MCF 10A (cell line): ENCODE measurements around the gene KY. TPM values are rescaled to one million over a fixed set of nuclear protein-coding genes. Genes with fewer than 3 reads are reported as not detected.

Experiments
- BruUV-seq: library from RNA; stranded (reverse); fragments of 400-500 nt; replicated peaks from 2 replicates; lab custom pipeline; 2021; lab: Mats Ljungman, UMichigan
- CTCF ChIA-PET: fragments of 300-600 bp; sonication (Branson Sonifier 250); formaldehyde crosslinking; extraction: SDS; loops from one replicate; lab custom pipeline; 2021; ENCODE audit warnings: antibody characterized with exemption, inconsistent platforms; lab: Yijun Ruan, JAX
- POLR2A ChIA-PET: fragments of 300-600, 350-650 bp; sonication (Branson Sonifier 250); formaldehyde crosslinking; extraction: SDS; loops from one replicate; lab custom pipeline; 2020; ENCODE audit warnings: antibody characterized with exemption, inconsistent platforms; lab: Yijun Ruan, JAX
- DNase-seq: peaks from one replicate; pipeline ENCODE4 v3.0.0-alpha.2; 2018; ENCODE audit not compliant: unreplicated experiment
- H3K27ac Mint-ChIP-seq: one replicate; pipeline ENCODE4 v1.8.0; 2022; ENCODE audit warnings: mild to moderate bottlenecking, low read depth, mixed read lengths; ENCODE audit not compliant: unreplicated experiment
- H3K27me3 Mint-ChIP-seq: one replicate; pipeline ENCODE4 v1.8.0; 2022; ENCODE audit warnings: mixed read lengths; ENCODE audit not compliant: insufficient read depth, unreplicated experiment
- H3K36me3 Mint-ChIP-seq: one replicate; pipeline ENCODE4 v1.8.0; 2022; ENCODE audit warnings: mild to moderate bottlenecking, moderate library complexity, mixed read lengths; ENCODE audit not compliant: insufficient read depth, unreplicated experiment
- H3K4me1 Mint-ChIP-seq: one replicate; pipeline ENCODE4 v1.8.0; 2022; ENCODE audit warnings: mixed read lengths; ENCODE audit not compliant: insufficient read depth, unreplicated experiment
- H3K4me3 Mint-ChIP-seq: one replicate; pipeline ENCODE4 v1.8.0; 2022; ENCODE audit warnings: mild to moderate bottlenecking, moderate library complexity, mixed read lengths; ENCODE audit not compliant: unreplicated experiment
- H3K9me3 Mint-ChIP-seq: one replicate; pipeline ENCODE4 v1.8.0; 2022; ENCODE audit warnings: mixed read lengths; ENCODE audit not compliant: unreplicated experiment
- intact Hi-C: fragments of 100-400 bp; cut with micrococcal nuclease; formaldehyde crosslinking; loops from 2 replicates; pipeline ENCODE4 v1.14.1; 2022
- total RNA-seq: library from RNA; stranded (reverse); gene quantifications from 2 replicates; pipeline ENCODE4 v1.2.3, GENCODE V29; 2022
- TF ChIP-seq, protein P1 (sequence below): fragments of 200-600 bp; IDR thresholded peaks from one replicate; pipeline ENCODE4 v1.8.0; 2022; ENCODE audit warnings: antibody characterized with exemption, mild to moderate bottlenecking; ENCODE audit not compliant: unreplicated experiment

Gene KY
- total RNA-seq, 1 experiment from 2014 or later, result not detected

DNA sequence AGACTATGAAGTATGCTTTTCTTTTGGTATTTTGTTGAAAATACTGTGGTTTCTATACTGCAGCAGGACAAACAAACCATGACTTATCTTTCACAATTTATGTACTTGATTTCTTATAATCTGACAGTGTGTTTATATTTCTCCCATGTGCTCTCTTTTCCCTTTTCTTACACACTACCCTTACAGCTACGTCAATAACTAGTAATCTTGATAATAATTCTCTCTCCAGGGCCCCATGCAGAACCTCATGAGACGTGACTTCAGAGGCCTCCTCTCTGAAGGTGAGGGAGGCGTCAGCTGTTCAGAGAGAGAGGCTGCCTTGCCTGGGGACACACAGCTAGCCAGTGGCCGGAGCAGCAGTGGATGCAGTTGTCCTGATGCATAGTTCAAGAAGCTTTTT is 35.9 kb downstream of the KY start:
- no peaks in the 10 kb centered on the region for H3K36me3 Mint-ChIP-seq
- POLR2A ChIA-PET, result no interaction called here
- no peaks in the 10 kb centered on the region for H3K9me3 Mint-ChIP-seq
- no TSS peak for BruUV-seq
- CTCF ChIA-PET, result interaction anchor here (0.5 to 5.6 kb wide), 4 partner anchors 14 to 180 kb away, joined by 3 to 26 read pairs (median 3); no protein-coding TSS in a partner anchor
- no peaks in the 10 kb centered on the region for H3K27me3 Mint-ChIP-seq
- TF ChIP-seq, protein P1, sequence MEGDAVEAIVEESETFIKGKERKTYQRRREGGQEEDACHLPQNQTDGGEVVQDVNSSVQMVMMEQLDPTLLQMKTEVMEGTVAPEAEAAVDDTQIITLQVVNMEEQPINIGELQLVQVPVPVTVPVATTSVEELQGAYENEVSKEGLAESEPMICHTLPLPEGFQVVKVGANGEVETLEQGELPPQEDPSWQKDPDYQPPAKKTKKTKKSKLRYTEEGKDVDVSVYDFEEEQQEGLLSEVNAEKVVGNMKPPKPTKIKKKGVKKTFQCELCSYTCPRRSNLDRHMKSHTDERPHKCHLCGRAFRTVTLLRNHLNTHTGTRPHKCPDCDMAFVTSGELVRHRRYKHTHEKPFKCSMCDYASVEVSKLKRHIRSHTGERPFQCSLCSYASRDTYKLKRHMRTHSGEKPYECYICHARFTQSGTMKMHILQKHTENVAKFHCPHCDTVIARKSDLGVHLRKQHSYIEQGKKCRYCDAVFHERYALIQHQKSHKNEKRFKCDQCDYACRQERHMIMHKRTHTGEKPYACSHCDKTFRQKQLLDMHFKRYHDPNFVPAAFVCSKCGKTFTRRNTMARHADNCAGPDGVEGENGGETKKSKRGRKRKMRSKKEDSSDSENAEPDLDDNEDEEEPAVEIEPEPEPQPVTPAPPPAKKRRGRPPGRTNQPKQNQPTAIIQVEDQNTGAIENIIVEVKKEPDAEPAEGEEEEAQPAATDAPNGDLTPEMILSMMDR, result no peak
- no peak for DNase-seq
- no peaks in the 10 kb centered on the region for H3K4me1 Mint-ChIP-seq
- H3K27ac Mint-ChIP-seq, result no peak overlapping the region
- intact Hi-C loops, result no loop called here
- no peak overlapping the region for H3K4me3 Mint-ChIP-seq

DNA sequence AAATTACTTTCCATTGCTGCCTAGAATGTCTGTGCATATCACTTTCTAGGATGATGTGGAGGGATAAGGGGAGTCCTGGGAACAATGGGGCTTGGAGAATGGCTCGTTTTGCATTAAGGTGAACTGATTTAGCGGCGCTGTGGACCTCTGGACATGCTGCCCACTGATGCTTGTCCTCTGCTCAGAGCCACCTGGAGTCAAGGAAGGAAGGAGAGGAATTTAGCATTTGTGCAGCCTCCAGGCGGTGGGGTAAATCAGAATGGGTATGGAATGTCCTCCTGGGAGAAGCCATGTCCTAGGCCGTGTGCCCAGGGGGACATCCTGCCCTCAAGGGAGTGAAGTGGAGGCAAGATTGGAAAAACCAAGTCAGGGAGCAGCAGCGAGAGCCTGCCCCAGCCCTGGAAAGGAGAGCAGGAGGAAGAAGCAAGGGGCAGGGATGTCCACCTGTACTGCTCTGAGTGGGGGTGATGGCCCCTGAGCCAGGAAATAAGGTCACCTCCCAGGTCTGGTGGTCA is 37.8 kb downstream of the KY start:
- no peak for DNase-seq
- intact Hi-C loops, result no loop called here
- CTCF ChIA-PET, result interaction anchor here (0.6 to 5.6 kb wide), 3 partner anchors 11 to 1429 kb away, joined by 4 to 26 read pairs (median 19); no protein-coding TSS in a partner anchor
- H3K4me3 Mint-ChIP-seq, result no peak overlapping the region
- no peaks in the 10 kb centered on the region for H3K9me3 Mint-ChIP-seq
- TF ChIP-seq, protein P1, result no peak
- BruUV-seq, result no TSS peak
- H3K4me1 Mint-ChIP-seq, result no peaks in the 10 kb centered on the region
- POLR2A ChIA-PET, result no interaction called here
- no peaks in the 10 kb centered on the region for H3K27me3 Mint-ChIP-seq
- H3K36me3 Mint-ChIP-seq, result no peaks in the 10 kb centered on the region
- H3K27ac Mint-ChIP-seq, result no peak overlapping the region

DNA sequence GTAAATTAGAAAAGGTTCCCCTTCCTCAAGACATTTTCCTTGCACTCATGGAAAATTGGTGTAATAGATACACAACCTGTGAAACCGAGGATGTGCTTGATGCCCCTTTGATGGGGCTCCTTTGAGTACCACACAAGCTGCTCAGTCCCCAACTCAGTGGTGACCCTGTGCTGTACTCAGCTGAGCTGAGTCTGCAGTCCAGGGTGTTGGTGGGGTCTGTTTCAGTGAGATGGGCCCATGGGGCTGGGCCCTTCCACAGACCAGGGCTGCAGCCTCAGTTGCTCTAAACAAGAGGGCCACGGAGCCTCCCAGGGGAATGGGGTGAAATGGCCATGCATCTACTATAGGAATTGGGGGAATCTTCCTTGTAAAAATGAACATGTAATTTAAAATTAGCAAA is 39.3 kb downstream of the KY start:
- TF ChIP-seq, protein P1, result no peak
- Mint-ChIP-seq H3K9me3 (no peaks in the 10 kb centered on the region), H3K4me1 (peaks cover 8% of the 10 kb centered on the region), H3K27me3 (no peaks in the 10 kb centered on the region), H3K36me3 (no peaks in the 10 kb centered on the region), H3K4me3 (no peak overlapping the region), H3K27ac (no peak overlapping the region)
- DNase-seq, result no peak
- BruUV-seq, result no TSS peak
- ChIA-PET CTCF (interaction anchor here (0.6 to 3.0 kb wide), 2 partner anchors 10 to 70 kb away, joined by 3 to 19 read pairs; no protein-coding TSS in a partner anchor), POLR2A (no interaction called here)
- intact Hi-C loops, result no loop called here

DNA sequence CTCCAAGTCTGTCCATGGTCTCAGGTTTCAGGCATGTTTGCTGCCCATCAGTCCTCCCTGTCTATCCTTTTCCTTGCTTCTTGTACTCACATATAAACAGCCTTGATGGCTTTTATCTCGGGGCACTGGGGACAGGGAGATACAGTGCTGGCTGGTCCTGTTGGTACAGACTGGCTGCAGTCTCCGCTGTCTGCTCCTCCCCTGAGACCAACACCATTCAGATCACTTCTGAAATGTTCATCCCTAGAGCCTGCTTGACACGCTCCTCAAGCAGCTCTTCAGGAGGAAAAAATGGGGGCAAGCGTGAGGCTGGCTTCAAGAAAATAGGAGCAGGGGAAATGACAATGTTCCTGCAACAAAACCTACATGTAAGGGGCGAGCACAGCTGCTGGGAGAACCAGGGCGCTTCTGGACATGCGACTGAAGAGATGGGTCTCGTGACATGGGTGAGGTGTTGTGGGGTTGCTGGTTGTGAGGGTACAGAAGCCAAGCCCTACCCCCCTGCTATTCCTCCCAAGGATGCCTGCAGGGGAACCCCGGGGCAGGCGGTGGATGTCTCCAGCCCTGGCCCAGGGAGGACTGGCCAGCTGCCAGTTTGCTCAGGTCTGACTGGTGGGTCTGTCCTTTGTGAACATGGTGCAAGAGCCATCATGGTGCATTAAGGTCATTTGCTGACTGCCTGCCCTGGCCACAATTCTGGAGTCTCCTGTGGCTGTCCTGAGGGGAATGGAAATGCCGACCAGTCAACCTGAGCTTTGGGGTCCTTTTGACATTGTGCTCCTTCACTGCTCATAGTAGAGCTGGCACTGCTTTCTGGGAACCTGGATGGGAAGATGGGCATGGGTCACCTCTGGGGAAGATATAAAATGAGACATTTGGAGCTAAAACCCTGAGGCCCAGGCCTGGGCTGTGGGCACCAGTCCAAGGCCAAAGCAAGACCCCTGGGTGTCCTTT is 40.1 kb downstream of the KY start:
- intact Hi-C loops, result no loop called here
- TF ChIP-seq, protein P1, result no peak
- Mint-ChIP-seq H3K27ac (no peak overlapping the region), H3K36me3 (no peaks in the 10 kb centered on the region), H3K4me1 (peaks cover 9% of the 10 kb centered on the region), H3K27me3 (no peaks in the 10 kb centered on the region), H3K4me3 (no peak overlapping the region), H3K9me3 (no peaks in the 10 kb centered on the region)
- no peak for DNase-seq
- ChIA-PET CTCF (interaction anchor here (3.0 kb wide), 1 partner anchor 9 kb away, joined by 19 read pairs; no protein-coding TSS in a partner anchor), POLR2A (no interaction called here)
- BruUV-seq, result no TSS peak
